ENCODE data around the gene PROM1.

- TF ChIP-seq CTCF (IDR thresholded peaks at IDR 0.05; ENCODE audit: low read length) (no peak), EZH2 (IDR thresholded peaks at IDR 0.05; ENCODE audit: borderline replicate concordance, low read length) (no peak)
Observed at GRCh38 chr4:16043642-16044498, 40.0 kb downstream of the PROM1 start.

Measured in OCI-LY1 (cell line).